Right atrium auricular region (tissue), 2 donors: ENCODE measurements around the gene ZNF99. TPM values are rescaled to one million over a fixed set of nuclear protein-coding genes. Genes with fewer than 3 reads are reported as not detected.
A peak's percentile ranks its signal among the peaks of the same experiment; 100 is the strongest.
"Not testable (repeated sequence)": the region's sequence is repeated elsewhere in the genome, so short reads cannot be mapped to it uniquely, and the experiment has no call there.

Source experiments
- DNase-seq: peaks from one replicate; pipeline ENCODE4 v3.0.0-alpha.2; 2019; ENCODE audit warnings: low spot score
- H3K27ac ChIP-seq, 2 donors: fragments of 200-600 bp; sonication (generic); 1 replicate in 1 of 2; 2 replicates in 1 of 2; pipeline ENCODE4 v1.5.1; 2016 to 2019
- H3K27me3 ChIP-seq, 2 donors: fragments of 200-600 bp; sonication (generic); one replicate each; pipeline versions ENCODE4 v1.5.1 to v1.6.0; 2017 to 2019
- H3K36me3 ChIP-seq: fragments of 200-600 bp; sonication (generic); one replicate; pipeline ENCODE4 v1.5.1; 2016
- H3K4me1 ChIP-seq, 2 donors: fragments of 200-600 bp; sonication (generic); one replicate each; pipeline versions ENCODE4 v1.5.1 to v1.6.0; 2017 to 2019
- H3K4me3 ChIP-seq, 2 donors: fragments of 200-600 bp; sonication (generic); 1 replicate in 1 of 2; 2 replicates in 1 of 2; pipeline ENCODE4 v1.5.1; 2017 to 2019; ENCODE audit warnings: mild to moderate bottlenecking in 1 of 2, moderate library complexity in 1 of 2
- H3K9me3 ChIP-seq, 2 donors: fragments of 200-600 bp; sonication (generic); one replicate each; pipeline ENCODE4 v1.5.1; 2019
- CTCF ChIP-seq, 2 donors: fragments of 200-600 bp; sonication (generic); IDR thresholded peaks; one replicate each; pipeline ENCODE4 v1.5.1; 2019; ENCODE audit warnings: antibody characterized with exemption in 2 of 2
- total RNA-seq, 2 donors: library from RNA; depleted of rRNA; stranded (reverse); fragments of >200 nt; gene quantifications; one replicate each; pipeline ENCODE4 v1.1.0, GENCODE V29; 2016

Gene ZNF99
- total RNA-seq, 2 donors from 2014 or later, result 0.11 TPM; not detected in 1

DNA sequence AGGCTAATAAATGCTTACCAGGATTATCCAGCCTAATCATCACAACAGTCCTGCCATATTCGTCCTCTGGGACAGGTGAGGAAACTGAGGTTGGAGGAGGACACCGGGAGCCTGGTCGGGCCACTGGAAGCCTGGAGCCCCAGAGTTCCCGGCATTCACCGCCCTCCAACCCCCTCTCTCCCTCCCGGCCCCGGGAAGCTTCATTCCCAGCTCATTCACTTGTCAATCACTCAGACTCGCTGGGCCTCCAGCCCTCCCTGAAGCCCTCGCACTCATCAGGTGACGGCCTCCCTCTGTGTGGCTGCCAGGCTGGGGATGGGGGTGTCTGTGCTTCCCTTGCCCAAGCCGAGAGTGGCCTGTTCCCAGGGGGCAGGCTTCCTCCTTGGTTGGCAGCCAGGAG lies 22.5 kb upstream of the ZNF99 start:
- Histone ChIP-seq H3K27ac (no peak overlapping the region), H3K27me3 (no peaks in the 10 kb centered on the region), H3K36me3 (no peaks in the 10 kb centered on the region), H3K4me3 (no peak overlapping the region), H3K9me3 (peaks cover 0 to 8% of the 10 kb centered on the region in 2 donors), H3K4me1 (peaks cover 0 to 9% of the 10 kb centered on the region in 2 donors)
- TF ChIP-seq CTCF (IDR thresholded peaks at IDR 0.05), result no peak
- DNase-seq, result no peak

DNA sequence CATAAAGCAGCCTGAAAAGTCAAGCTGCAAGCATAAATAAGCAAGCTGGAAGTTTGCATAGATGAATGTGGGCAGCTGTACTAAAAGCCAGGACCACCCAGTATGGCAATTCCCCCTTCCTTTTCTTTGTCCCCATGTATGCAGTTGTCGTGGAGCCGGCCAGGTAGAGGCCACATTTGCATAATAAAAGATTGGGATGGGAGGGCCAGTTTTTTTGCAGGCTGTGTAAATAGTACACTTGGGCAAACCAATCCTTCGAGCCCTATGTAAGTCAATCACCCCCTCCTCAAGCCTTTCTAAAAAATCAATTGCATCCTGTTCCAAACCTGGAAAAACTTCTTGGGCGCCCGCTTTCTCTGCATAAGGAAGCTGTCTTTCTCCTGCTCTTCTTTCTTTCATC lies 13.1 kb upstream of the ZNF99 start:
- H3K9me3 ChIP-seq, result peaks cover 0 to 5% of the 10 kb centered on the region in 2 donors
- no peak overlapping the region for H3K4me3 ChIP-seq
- H3K27ac ChIP-seq, result no peak overlapping the region
- DNase-seq, result no peak
- TF ChIP-seq CTCF (IDR thresholded peaks at IDR 0.05), result no peak
- H3K36me3 ChIP-seq, result no peaks in the 10 kb centered on the region
- H3K4me1 ChIP-seq, result no peaks in the 10 kb centered on the region
- no peaks in the 10 kb centered on the region for H3K27me3 ChIP-seq

DNA sequence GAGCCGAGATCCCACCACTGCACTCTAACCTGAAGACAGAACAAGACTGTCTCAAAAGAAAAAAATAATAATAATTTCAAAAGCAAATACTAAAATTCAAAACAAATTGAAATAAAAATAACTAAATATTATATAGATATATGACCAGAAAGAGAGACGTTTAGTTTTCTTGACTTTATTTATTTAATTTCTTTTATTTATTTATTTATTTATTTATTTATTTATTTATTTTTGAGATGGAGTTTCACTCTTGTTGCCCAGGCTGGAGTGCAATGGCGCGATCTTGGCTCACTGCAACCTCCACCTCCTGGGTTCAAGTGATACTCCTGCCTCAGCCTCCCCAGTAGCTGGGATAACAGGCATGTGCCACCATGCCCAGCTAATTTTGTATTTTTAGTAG lies 8.9 kb upstream of the ZNF99 start:
- not testable (repeated sequence) for DNase-seq, H3K4me3 ChIP-seq, H3K4me1 ChIP-seq, H3K27ac ChIP-seq, H3K36me3 ChIP-seq, H3K27me3 ChIP-seq, H3K9me3 ChIP-seq

- TF ChIP-seq CTCF (IDR thresholded peaks at IDR 0.05), result no peak
- no peaks in the 10 kb centered on the region for H3K36me3 ChIP-seq
- peaks cover 0 to 3% of the 10 kb centered on the region in 2 donors for H3K9me3 ChIP-seq
- H3K27me3 ChIP-seq, result no peaks in the 10 kb centered on the region
- no peak overlapping the region for H3K4me3 ChIP-seq
- DNase-seq, result peak; percentile 50
- H3K4me1 ChIP-seq, result no peaks in the 10 kb centered on the region
- H3K27ac ChIP-seq, result no peak overlapping the region
Observed at GRCh38 chr19:22735911-22736645, 47.9 kb downstream of the ZNF99 start.

- TF ChIP-seq CTCF (IDR thresholded peaks at IDR 0.05), result no peak
- H3K36me3 ChIP-seq, result no peaks in the 10 kb centered on the region
- peaks cover 0 to 3% of the 10 kb centered on the region in 2 donors for H3K9me3 ChIP-seq
- no peak overlapping the region for H3K27ac ChIP-seq
- no peaks in the 10 kb centered on the region for H3K4me1 ChIP-seq
- no peaks in the 10 kb centered on the region for H3K27me3 ChIP-seq
- peak; percentile 36 for DNase-seq
- H3K4me3 ChIP-seq, result no peak overlapping the region
Observed at GRCh38 chr19:22733691-22734090, 50.3 kb downstream of the ZNF99 start.

GRCh38 chr19:22728214-22728613 lies 55.7 kb downstream of the ZNF99 start:
- not testable (repeated sequence) for H3K27ac ChIP-seq, H3K9me3 ChIP-seq

GRCh38 chr19:22721533-22721932 lies 62.4 kb downstream of the ZNF99 start:
- H3K36me3 ChIP-seq, H3K27ac ChIP-seq, H3K4me3 ChIP-seq, H3K9me3 ChIP-seq, DNase-seq, H3K27me3 ChIP-seq, H3K4me1 ChIP-seq: not testable (repeated sequence)

More at GRCh38 chr19:22728214-22728613, 55.7 kb downstream of the ZNF99 start:
- H3K4me3 ChIP-seq, DNase-seq, H3K4me1 ChIP-seq, H3K27me3 ChIP-seq, H3K36me3 ChIP-seq: not testable (repeated sequence)
